ENCODE measurements around the gene ARFGAP2.

DNA sequence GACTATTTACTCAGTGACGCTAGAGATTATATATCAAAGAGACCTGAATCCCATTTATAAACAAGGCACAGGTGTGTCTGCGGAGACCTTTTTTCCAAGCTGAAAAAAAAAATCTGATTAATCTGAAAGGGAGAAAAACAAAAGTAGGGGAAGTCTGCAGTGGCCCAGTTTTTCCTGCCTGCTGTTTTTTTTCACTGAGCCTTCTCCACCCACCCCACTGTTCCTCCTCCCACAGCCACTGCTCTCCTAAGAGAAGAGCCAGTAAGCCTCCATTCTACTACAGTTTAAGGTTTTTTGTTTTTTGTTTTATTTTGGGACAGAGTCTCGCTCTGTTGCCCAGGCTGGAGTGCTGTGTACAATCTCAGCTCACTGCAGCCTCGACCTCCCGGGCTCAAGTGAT is 18.4 kb downstream of the ARFGAP2 start:
- TF ChIP-seq TCF12 (IDR thresholded peaks at IDR 0.05; ENCODE audit: low read depth, low read length) (no peak), SUZ12 (IDR thresholded peaks at IDR 0.05; ENCODE audit: low read length) (no peak), HDAC2 (IDR thresholded peaks at IDR 0.05; ENCODE audit: borderline replicate concordance in 1 of 2, low read depth in 2 of 2, low read length in 2 of 2) (no peak)
- TF ChIP-seq, protein P1, sequence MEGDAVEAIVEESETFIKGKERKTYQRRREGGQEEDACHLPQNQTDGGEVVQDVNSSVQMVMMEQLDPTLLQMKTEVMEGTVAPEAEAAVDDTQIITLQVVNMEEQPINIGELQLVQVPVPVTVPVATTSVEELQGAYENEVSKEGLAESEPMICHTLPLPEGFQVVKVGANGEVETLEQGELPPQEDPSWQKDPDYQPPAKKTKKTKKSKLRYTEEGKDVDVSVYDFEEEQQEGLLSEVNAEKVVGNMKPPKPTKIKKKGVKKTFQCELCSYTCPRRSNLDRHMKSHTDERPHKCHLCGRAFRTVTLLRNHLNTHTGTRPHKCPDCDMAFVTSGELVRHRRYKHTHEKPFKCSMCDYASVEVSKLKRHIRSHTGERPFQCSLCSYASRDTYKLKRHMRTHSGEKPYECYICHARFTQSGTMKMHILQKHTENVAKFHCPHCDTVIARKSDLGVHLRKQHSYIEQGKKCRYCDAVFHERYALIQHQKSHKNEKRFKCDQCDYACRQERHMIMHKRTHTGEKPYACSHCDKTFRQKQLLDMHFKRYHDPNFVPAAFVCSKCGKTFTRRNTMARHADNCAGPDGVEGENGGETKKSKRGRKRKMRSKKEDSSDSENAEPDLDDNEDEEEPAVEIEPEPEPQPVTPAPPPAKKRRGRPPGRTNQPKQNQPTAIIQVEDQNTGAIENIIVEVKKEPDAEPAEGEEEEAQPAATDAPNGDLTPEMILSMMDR (IDR thresholded peaks at IDR 0.05; ENCODE audit: control extremely low read depth in 1 of 3, insufficient read depth in 1 of 3, low read depth in 1 of 3, low read length in 3 of 3), result no peak
